GM12801 (cell line): ENCODE results near the gene CTNNA2.

Source experiments
- TF ChIP-seq, protein P1 (sequence below): IDR thresholded peaks from one replicate; pipeline ENCODE4 v1.5.1; 2011; ENCODE audit warnings: control low read depth; ENCODE audit not compliant: insufficient read length; ENCODE audit errors: extremely low read depth

CTNNA2 gene

DNA sequence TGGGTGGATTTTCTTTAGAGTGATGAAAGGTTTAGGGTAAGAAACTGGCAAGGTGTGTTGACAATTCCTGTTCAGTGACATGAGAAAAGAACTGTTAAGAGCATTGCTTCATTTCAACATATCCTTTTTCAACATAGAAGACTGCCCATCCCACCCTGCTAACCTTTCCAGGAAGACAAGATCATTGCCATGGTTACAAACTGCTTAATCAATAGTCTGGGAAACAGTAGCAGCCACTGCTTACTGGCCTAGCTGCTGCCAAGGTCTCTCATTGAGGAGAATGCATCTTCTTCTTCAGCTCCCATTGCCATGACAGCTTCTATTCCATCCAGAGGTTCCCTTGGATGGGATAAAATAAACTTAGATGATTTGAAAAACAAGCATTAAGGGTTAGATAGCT lies 579.6 kb downstream of the CTNNA2 start:
- TF ChIP-seq, protein P1, sequence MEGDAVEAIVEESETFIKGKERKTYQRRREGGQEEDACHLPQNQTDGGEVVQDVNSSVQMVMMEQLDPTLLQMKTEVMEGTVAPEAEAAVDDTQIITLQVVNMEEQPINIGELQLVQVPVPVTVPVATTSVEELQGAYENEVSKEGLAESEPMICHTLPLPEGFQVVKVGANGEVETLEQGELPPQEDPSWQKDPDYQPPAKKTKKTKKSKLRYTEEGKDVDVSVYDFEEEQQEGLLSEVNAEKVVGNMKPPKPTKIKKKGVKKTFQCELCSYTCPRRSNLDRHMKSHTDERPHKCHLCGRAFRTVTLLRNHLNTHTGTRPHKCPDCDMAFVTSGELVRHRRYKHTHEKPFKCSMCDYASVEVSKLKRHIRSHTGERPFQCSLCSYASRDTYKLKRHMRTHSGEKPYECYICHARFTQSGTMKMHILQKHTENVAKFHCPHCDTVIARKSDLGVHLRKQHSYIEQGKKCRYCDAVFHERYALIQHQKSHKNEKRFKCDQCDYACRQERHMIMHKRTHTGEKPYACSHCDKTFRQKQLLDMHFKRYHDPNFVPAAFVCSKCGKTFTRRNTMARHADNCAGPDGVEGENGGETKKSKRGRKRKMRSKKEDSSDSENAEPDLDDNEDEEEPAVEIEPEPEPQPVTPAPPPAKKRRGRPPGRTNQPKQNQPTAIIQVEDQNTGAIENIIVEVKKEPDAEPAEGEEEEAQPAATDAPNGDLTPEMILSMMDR, result no peak

DNA sequence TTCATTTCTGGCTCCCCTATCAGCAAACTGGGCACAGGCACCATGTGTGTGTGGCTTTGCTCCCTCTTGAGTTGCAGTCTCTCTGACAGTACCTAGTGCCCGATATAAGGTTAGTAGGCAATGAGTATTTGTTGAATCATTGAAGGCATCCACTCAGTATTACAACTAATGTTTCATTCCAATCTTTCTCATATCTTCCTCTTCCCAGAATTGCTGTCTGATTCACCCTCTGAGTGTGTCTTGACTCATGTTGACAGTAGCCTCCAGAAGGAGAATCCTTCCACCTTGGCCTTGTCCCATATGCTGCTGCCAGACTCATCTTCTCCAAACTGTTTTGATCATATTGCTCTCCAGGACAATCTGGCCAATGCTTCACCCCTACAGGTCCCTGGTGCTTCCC lies 589.2 kb downstream of the CTNNA2 start:
- TF ChIP-seq, protein P1, result no peak

DNA sequence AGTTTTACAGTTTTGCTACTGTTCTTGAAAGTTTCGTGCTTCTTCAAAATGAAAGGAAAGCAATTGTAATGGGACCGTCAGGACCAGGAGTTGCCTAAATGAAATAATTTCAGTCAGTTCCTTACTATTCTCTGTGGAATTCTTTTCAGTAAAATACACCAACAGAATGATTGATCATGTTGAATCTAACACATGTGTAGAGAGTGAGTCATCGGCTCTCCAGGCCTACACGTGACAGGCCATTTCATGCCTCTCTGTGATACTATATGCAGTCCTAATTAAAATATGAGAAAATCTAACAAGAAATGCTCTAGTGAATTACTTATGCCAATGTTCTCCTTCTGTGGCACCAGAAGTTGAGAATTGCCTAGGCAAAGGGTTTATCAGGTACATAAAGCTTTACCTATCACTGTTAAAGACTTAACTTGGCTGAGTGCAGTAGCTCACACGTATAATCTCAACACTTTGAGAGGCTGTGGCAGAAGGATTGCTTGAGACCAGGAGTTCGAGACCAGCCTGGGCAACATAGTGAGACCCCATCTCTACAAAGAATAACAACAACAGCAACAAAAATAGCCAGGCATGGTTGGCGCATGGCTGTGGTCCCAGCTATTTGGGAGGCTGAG lies 592.3 kb downstream of the CTNNA2 start:
- TF ChIP-seq, protein P1, result no peak

DNA sequence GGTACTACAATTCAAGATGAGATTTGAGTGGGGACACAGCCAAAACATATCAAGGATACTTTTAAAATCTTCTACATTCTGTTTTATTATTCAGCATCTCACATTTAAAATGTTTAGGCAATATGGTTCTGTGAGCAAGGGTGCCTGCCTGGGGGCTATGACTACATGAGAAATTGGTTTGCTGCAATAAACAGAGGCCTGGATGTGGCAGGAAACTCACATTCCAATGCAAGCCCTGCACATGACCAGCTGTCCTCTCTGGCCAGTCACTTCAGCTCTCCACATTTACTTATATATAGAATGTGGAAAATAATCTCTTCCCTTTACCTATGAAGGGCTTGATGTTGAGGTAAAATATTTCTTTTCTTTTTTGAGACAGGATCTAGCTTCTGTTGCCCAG lies 598.3 kb downstream of the CTNNA2 start:
- TF ChIP-seq, protein P1, result no peak

DNA sequence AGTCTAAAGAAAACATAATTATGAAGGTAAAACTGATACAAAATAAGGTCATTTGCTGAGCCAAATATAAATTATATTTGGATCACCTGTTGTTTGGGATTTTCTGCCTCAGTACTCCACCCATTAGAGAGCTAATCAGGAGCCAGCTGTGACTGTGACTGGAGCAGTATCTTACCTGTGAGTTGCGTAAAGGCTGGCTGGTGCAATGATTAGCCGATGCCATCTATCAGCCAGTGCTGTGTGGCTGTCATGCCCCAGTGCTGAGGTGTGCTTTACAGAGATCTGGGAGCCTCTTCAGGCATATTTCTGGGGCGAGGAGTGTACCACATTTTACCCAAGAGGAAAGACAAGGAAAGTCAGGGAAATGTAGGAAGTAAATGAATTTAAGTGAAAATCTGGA lies 599.9 kb downstream of the CTNNA2 start:
- TF ChIP-seq, protein P1, result no peak

DNA sequence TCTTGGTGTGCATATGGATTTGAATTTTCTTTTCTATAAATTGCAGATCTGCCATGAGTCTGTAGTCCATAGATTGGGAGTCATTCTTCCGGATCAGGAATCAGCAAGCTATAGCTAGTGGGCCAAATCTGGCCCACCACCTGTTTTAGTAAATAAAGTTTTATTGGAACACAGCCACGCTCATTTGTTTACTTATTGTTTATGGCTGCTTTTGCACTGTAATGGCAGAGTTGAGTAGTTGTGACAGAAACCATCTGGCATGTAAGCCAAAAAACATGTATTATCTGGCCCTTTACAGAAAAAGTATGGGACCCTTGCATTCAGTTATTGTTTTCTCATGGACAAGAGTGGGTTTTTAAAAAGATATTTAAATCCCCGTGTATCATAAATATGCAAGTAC lies 600.5 kb downstream of the CTNNA2 start:
- TF ChIP-seq, protein P1, result no peak

DNA sequence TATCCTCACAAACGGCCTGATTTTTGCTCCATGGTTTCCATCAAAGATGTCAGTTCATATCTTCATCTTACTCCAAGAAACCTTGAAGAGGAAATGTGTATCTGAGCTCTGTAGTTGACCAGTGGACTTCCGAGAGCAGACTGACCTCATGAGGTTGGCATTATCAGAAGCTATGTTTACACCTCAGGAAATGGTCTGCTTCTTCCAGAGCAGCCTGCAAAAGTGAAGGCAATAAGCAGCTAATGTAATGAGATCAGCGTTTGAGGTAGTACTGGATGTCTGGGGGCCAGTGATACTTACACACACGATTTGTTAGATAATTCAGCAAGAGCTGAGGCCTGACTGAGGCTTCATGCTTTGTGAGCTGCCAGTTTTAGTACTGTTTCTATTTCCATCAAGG lies 602.0 kb downstream of the CTNNA2 start:
- TF ChIP-seq, protein P1, result no peak

DNA sequence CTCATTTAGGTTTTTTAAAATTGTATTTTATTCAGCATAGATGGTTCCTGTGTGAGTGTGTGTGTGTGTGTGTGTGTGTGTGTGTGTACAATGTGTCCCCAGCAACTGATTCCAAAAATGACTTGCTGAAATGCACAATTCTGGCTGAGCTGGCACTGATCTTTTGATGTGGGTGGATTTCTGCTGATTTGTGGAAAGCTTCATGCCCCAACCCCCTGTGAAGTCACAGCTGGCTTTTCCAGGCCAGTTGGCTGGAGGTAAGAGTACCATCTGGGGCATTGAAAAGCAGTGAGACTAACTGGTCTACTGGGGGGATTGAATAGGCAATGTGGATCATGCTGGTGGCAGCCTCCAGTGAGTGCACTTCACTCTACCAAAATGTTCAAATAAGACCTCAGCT lies 604.5 kb downstream of the CTNNA2 start:
- TF ChIP-seq, protein P1, result no peak
